Measurements from ENCODE around the gene ZNF462.

DNA sequence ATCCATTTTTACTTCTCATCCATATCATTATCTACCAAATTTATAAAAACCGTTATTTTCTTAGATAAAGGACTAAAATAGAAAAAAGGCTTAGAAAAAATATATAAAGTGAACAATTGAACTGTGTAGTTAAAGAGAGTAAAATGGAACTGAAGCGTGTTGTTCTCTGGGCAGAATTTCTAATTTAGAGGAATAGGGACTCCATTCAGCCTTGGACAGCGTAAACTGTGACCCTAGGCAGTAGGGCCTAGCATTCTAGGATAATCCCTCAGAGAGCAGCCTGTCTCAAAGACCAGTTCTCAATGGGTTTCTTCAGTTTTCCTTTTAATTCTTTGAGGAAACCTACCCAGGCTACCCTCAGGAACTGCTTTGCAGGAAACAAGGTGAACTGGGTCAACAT is 11.1 kb downstream of the ZNF462 start:
- TF ChIP-seq, protein P1, sequence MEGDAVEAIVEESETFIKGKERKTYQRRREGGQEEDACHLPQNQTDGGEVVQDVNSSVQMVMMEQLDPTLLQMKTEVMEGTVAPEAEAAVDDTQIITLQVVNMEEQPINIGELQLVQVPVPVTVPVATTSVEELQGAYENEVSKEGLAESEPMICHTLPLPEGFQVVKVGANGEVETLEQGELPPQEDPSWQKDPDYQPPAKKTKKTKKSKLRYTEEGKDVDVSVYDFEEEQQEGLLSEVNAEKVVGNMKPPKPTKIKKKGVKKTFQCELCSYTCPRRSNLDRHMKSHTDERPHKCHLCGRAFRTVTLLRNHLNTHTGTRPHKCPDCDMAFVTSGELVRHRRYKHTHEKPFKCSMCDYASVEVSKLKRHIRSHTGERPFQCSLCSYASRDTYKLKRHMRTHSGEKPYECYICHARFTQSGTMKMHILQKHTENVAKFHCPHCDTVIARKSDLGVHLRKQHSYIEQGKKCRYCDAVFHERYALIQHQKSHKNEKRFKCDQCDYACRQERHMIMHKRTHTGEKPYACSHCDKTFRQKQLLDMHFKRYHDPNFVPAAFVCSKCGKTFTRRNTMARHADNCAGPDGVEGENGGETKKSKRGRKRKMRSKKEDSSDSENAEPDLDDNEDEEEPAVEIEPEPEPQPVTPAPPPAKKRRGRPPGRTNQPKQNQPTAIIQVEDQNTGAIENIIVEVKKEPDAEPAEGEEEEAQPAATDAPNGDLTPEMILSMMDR (conservative IDR thresholded peaks at IDR 0.05; ENCODE audit: low read length) = no peak
- no peak for TF ChIP-seq EZH2phosphoT487 (IDR thresholded peaks at IDR 0.05; ENCODE audit: borderline replicate concordance)

Measured in Loucy (cell line).